K562 (cell line): ENCODE measurements around the gene LYPLA2. TPM values are rescaled to one million over a fixed set of nuclear protein-coding genes. Genes with fewer than 3 reads are reported as not detected.
A peak's percentile ranks its signal among the peaks of the same experiment; 100 is the strongest.

Source experiments
- ATF1 ChIP-seq, 2 experiments: fragments of 450-650 bp in 1 of 2; IDR thresholded peaks; 2 replicates each; pipeline ENCODE4 v1.6.1; 2016; ENCODE audit warnings: missing compliant biosample characterization in 1 of 2, missing genetic modification characterization in 1 of 2
- CBFA2T3 ChIP-seq: fragments of 450-650 bp; IDR thresholded peaks from 2 replicates; pipeline ENCODE4 v1.6.1; 2017
- EGR1 ChIP-seq: fragments of 450-650 bp; conservative IDR thresholded peaks from 2 replicates; pipeline ENCODE4 v1.6.1; 2017; ENCODE audit warnings: mild to moderate bottlenecking
- ELF2 ChIP-seq: fragments of 250-450 bp; sonication (Bioruptor Pico); IDR thresholded peaks from 2 replicates; pipeline ENCODE4 v1.5.0; 2021; ENCODE audit warnings: mild to moderate bottlenecking
- ETS1 ChIP-seq: conservative IDR thresholded peaks from 2 replicates; pipeline ENCODE4 v1.6.1; 2011; ENCODE audit warnings: low read depth, mild to moderate bottlenecking, low read length; ENCODE audit not compliant: control insufficient read depth
- EWSR1 ChIP-seq: fragments of 450-650 bp; IDR thresholded peaks from 2 replicates; pipeline ENCODE4 v1.6.1; 2018; ENCODE audit warnings: borderline replicate concordance, mild to moderate bottlenecking, low read depth, moderate library complexity; ENCODE audit not compliant: partially characterized antibody
- GABPA ChIP-seq: fragments of 200-800 bp; sonication (Bioruptor generic); conservative IDR thresholded peaks from 2 replicates; pipeline ENCODE4 v1.6.1; 2016; ENCODE audit warnings: low read depth, missing genetic modification characterization, missing compliant biosample characterization
- HIVEP1 ChIP-seq: fragments of 250-450 bp; sonication (Bioruptor Pico); IDR thresholded peaks from 2 replicates; pipeline ENCODE4 v1.4.0; 2020; ENCODE audit warnings: mild to moderate bottlenecking
- KLF6 ChIP-seq: fragments of 250-450 bp; sonication (Bioruptor Pico); IDR thresholded peaks from 2 replicates; pipeline ENCODE4 v1.4.0; 2020; ENCODE audit warnings: mild to moderate bottlenecking, moderate library complexity, borderline replicate concordance
- MCM2 ChIP-seq: fragments of 450-650 bp; IDR thresholded peaks from 2 replicates; pipeline ENCODE4 v1.6.1; 2017; ENCODE audit warnings: low read depth, mild to moderate bottlenecking
- MEF2A ChIP-seq: IDR thresholded peaks from 2 replicates; pipeline ENCODE4 v1.6.1; 2011; ENCODE audit warnings: low read depth, mild to moderate bottlenecking, low read length, moderate library complexity; ENCODE audit not compliant: control insufficient read depth
- NONO ChIP-seq, 2 experiments: fragments of 200-400 bp in 1 of 2; fragments of 450-650 bp in 1 of 2; formaldehyde crosslinking in 1 of 2; IDR thresholded peaks; 2 replicates each; pipeline ENCODE4 v1.6.1; 2017; ENCODE audit warnings: low read depth in 2 of 2, mild to moderate bottlenecking in 2 of 2, moderate library complexity in 2 of 2, low read length in 1 of 2
- POLR2G ChIP-seq: fragments of 200-400 bp; formaldehyde crosslinking; IDR thresholded peaks from 2 replicates; pipeline ENCODE4 v1.6.1; 2017; ENCODE audit warnings: low read depth, mild to moderate bottlenecking, antibody characterized with exemption, low read length, moderate library complexity
- POLR2H ChIP-seq: IDR thresholded peaks from 2 replicates; pipeline ENCODE4 v1.6.1; 2016; ENCODE audit warnings: missing genetic modification characterization, low read depth, mild to moderate bottlenecking, control low read depth, missing compliant biosample characterization, moderate library complexity
- RFX1 ChIP-seq: fragments of 450-650 bp; IDR thresholded peaks from 2 replicates; pipeline ENCODE4 v1.6.1; 2016; ENCODE audit warnings: mild to moderate bottlenecking, moderate library complexity
- SOX6 ChIP-seq: fragments of 450-650 bp; IDR thresholded peaks from 2 replicates; pipeline ENCODE4 v1.6.1; 2014; ENCODE audit warnings: mild to moderate bottlenecking
- SP1 ChIP-seq: sonication (generic); formaldehyde crosslinking; IDR thresholded peaks from 2 replicates; pipeline ENCODE4 v1.8.1; 2022; ENCODE audit warnings: mild to moderate bottlenecking, missing genetic modification reagents
- TFE3 ChIP-seq: fragments of 450-650 bp; formaldehyde crosslinking; IDR thresholded peaks from 2 replicates; pipeline ENCODE4 v1.4.0; 2020; ENCODE audit warnings: mild to moderate bottlenecking, mixed read lengths
- ZBTB1 ChIP-seq: sonication (generic); formaldehyde crosslinking; IDR thresholded peaks from 2 replicates; pipeline ENCODE4 v1.8.1; 2023; ENCODE audit warnings: missing genetic modification reagents, low read depth, mild to moderate bottlenecking, borderline replicate concordance
- ZBTB12 ChIP-seq: fragments of 250-450 bp; sonication (Bioruptor Pico); IDR thresholded peaks from 2 replicates; pipeline ENCODE4 v1.4.0; 2020
- ZKSCAN1 ChIP-seq: fragments of 150-350 bp; IDR thresholded peaks from 2 replicates; pipeline ENCODE4 v1.6.1; 2016; ENCODE audit warnings: low read depth, low read length
- ZKSCAN3 ChIP-seq: fragments of 250-450 bp; sonication (Bioruptor Pico); IDR thresholded peaks from 2 replicates; pipeline ENCODE4 v1.4.0; 2020
- ZNF780A ChIP-seq: fragments of 250-450 bp; sonication (Bioruptor Pico); IDR thresholded peaks from 2 replicates; pipeline ENCODE4 v1.5.0; 2021; ENCODE audit warnings: mild to moderate bottlenecking
- polyA plus RNA-seq, 8 experiments: library from polyadenylated mRNA; depleted of rRNA in 4 of 8; stranded (reverse) in 5 of 8; unstranded in 3 of 8; fragments of >200 nt; fragmentation: Nextera tagmentation in 2 of 8; fragmentation: Illumina TruSeq in 1 of 8; extraction: Ambion mirVana in 2 of 8; extraction: Trizol in 1 of 8; gene quantifications; 2 replicates each; pipeline versions ENCODE4 v1.2.1 to v1.2.3, GENCODE V29; 2011 to 2014; ENCODE audit warnings: inconsistent platforms in 1 of 8, missing spikeins in 1 of 8
- total RNA-seq, 7 experiments: library from RNA; depleted of rRNA in 6 of 7; stranded (reverse); fragments of >200 nt in 6 of 7; fragmentation: Illumina TruSeq in 2 of 7; extraction: Trizol in 2 of 7; gene quantifications; 2 replicates each; pipeline versions ENCODE4 v1.2.1 to v1.2.3, GENCODE V29; 2011 to 2021; ENCODE audit warnings: low replicate concordance in 1 of 7

Gene LYPLA2
- total and polyA plus RNA-seq, 9 of the 15 experiments (the other 6 are each of a cell fraction or from before 2014, with no cell fraction given) = 3.9 to 128 (median 60.1) TPM

- peak; percentile 61 for TF ChIP-seq TFE3 (CRISPR knock-in tag)
- TF ChIP-seq GABPA (tag) = peak; percentile 35; the same call in 1 of the 2 replicates
- TF ChIP-seq EGR1 = peak; percentile 98
- TF ChIP-seq SOX6 = peak; percentile 16; the same call in 1 of the 2 replicates
- peak; percentile 28 for TF ChIP-seq CBFA2T3
- peak in 1 of 2 experiments; percentile 38; a peak in 1 of 4 replicates for TF ChIP-seq NONO (IDR thresholded peaks at IDR 0.05; ENCODE audit: low read depth in 2 of 2, low read length in 1 of 2)
- peak; percentile 76 for TF ChIP-seq SP1 (CRISPR knock-in tag)
- no peak for TF ChIP-seq ZNF780A
- no peak for TF ChIP-seq ZBTB1 (CRISPR knock-in tag)
- no peak for TF ChIP-seq RFX1
- TF ChIP-seq POLR2G = peak; percentile 98
- TF ChIP-seq POLR2H (tag) = peak; percentile 90
- no peak for TF ChIP-seq MCM2
- TF ChIP-seq ZKSCAN1 = no peak
- TF ChIP-seq EWSR1 = no peak
- peak; percentile 54; the same call in 1 of the 2 replicates for TF ChIP-seq HIVEP1 (CRISPR knock-in tag)
- peak; percentile 86 for TF ChIP-seq ETS1
- TF ChIP-seq MEF2A = no peak
- TF ChIP-seq ZBTB12 = no peak
- no peak for TF ChIP-seq ELF2 (CRISPR knock-in tag)
- 0 out of 2 replicates have a peak, but pooled peaks have one; percentile 20 for TF ChIP-seq ATF1 (CRISPR knock-in tag; IDR thresholded peaks at IDR 0.05)
- TF ChIP-seq ATF1 (tag; IDR thresholded peaks at IDR 0.05) = peak; percentile 68
- TF ChIP-seq ZKSCAN3 (CRISPR knock-in tag) = no peak
- TF ChIP-seq KLF6 = peak; percentile 71; the same call in 1 of the 2 replicates
These were observed 34.3 kb downstream of the LYPLA2 start, which contains the start of gene HMGCL (continued) for GRCh38 chr1:23825076-23825761.
